Measurements from ENCODE around the gene PKN1. TPM values are rescaled to one million over a fixed set of nuclear protein-coding genes. Genes with fewer than 3 reads are reported as not detected.

Gene PKN1
- total and polyA plus RNA-seq, 10 of the 15 experiments (the other 5 are each of a cell fraction or from before 2014, with no cell fraction given): 1.0 to 189 (median 52.7) TPM

DNA sequence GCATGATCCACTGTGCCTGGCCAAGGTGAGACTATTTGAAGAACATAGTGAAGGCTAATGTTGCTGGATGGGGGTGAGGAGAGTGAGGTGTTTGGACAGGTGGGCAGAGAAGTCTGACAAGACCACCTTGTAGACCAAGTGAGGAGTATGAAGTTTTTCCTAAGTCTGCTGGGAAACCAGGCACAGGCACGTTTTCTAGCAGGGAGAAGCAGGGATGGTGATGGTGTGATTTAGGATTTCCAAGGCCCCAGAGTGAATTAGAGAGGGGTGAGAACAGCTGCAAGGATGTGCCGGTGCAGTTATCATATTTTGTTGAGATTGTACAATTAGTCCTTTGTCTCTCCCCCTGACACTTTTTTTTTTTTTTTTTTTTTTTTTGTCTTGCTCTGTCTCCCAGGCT lies 5.6 kb upstream of the PKN1 start:
- in situ Hi-C loops (cut with MboI): no loop called here
- RAD21 ChIA-PET (ENCODE audit: unreplicated experiment): no interaction called here

More for the DNA sequence above, 5.6 kb upstream of the PKN1 start:
- no peak for TF ChIP-seq FOS (IDR thresholded peaks at IDR 0.05; ENCODE audit: borderline replicate concordance, extremely low read depth, insufficient read length)
- TF ChIP-seq, protein P1, sequence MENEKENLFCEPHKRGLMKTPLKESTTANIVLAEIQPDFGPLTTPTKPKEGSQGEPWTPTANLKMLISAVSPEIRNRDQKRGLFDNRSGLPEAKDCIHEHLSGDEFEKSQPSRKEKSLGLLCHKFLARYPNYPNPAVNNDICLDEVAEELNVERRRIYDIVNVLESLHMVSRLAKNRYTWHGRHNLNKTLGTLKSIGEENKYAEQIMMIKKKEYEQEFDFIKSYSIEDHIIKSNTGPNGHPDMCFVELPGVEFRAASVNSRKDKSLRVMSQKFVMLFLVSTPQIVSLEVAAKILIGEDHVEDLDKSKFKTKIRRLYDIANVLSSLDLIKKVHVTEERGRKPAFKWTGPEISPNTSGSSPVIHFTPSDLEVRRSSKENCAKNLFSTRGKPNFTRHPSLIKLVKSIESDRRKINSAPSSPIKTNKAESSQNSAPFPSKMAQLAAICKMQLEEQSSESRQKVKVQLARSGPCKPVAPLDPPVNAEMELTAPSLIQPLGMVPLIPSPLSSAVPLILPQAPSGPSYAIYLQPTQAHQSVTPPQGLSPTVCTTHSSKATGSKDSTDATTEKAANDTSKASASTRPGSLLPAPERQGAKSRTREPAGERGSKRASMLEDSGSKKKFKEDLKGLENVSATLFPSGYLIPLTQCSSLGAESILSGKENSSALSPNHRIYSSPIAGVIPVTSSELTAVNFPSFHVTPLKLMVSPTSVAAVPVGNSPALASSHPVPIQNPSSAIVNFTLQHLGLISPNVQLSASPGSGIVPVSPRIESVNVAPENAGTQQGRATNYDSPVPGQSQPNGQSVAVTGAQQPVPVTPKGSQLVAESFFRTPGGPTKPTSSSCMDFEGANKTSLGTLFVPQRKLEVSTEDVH (IDR thresholded peaks at IDR 0.05; ENCODE audit: low read depth, partially characterized antibody): no peak
- TF ChIP-seq TCF3 (IDR thresholded peaks at IDR 0.05; ENCODE audit: borderline replicate concordance, insufficient read depth, low read depth, low read length): no peak
- TF ChIP-seq MYC (IDR thresholded peaks at IDR 0.05; ENCODE audit: insufficient read depth, insufficient read length, insufficient replicate concordance, low read length, severe bottlenecking): no peak
- no peak for TF ChIP-seq LARP7 (IDR thresholded peaks at IDR 0.05)
- TF ChIP-seq JUNB (IDR thresholded peaks at IDR 0.05): no peak
- TF ChIP-seq RAD51 (IDR thresholded peaks at IDR 0.05): no peak
- no peak for TF ChIP-seq YBX1 (IDR thresholded peaks at IDR 0.05)
- no peak for TF ChIP-seq GABPA (IDR thresholded peaks at IDR 0.05; ENCODE audit: low read depth)
- TF ChIP-seq POLR2A (IDR thresholded peaks at IDR 0.05; ENCODE audit: low read depth, low read length): no peak
- WGBS (ENCODE audit: insufficient coverage, insufficient replicate concordance, low lambda C conversion rate, missing lambda C conversion rate): 50% methylated on average over 2 of the region's 2 CpGs
- Histone ChIP-seq H3K36me3 (ENCODE audit: control insufficient read depth in 2 of 2, insufficient read depth in 2 of 2, low read length in 1 of 2) (no peaks in the 10 kb centered on the region), H3K4me3 (no peak overlapping the region), H3K27ac (ENCODE audit: control insufficient read depth, insufficient read depth) (no peak overlapping the region), H2AFZ (ENCODE audit: control insufficient read depth, low read depth, low read length) (no peak overlapping the region), H3K4me1 (ENCODE audit: control insufficient read depth, insufficient read depth, low read length) (peaks cover 9% of the 10 kb centered on the region), H4K20me1 (ENCODE audit: control insufficient read depth, insufficient read depth) (no peaks in the 10 kb centered on the region), H3K79me2 (ENCODE audit: control insufficient read depth, insufficient read depth, low read length) (no peaks in the 10 kb centered on the region), H3K4me2 (ENCODE audit: control insufficient read depth, insufficient read depth) (no peak overlapping the region), H3K9me3 (replicated peaks; ENCODE audit: control insufficient read depth, insufficient read depth, low read length) (no peaks in the 10 kb centered on the region), H3K27me3 (replicated peaks in 1 of 2; ENCODE audit: control insufficient read depth in 2 of 2, insufficient read depth in 2 of 2, low read length in 1 of 2) (no peaks in the 10 kb centered on the region), H3K9ac (ENCODE audit: control insufficient read depth, insufficient read depth, low read length) (no peak overlapping the region)
- intact Hi-C loops (cut with micrococcal nuclease; ENCODE audit: unreplicated experiment): no loop called here
- POLR2A ChIA-PET: interaction anchor here (0.8 kb wide), 1 partner anchor 11 kb away, joined by 6 read pairs; no protein-coding TSS in a partner anchor
- FAIRE-seq (no peak), DNase-seq (ENCODE audit: low read depth, low spot score) (no peak), ATAC-seq (no peak)
- CTCF ChIA-PET: interaction anchor here (0.7 kb wide), 1 partner anchor 59 kb away, joined by 3 read pairs; no protein-coding TSS in a partner anchor
- SMC1A ChIA-PET (ENCODE audit: uncharacterized antibody, unreplicated experiment): no interaction called here
- BruUV-seq (replicated peaks): no TSS peak

Data from GM12878 (cell line).